HFFc6 (cell line): Measurements from ENCODE around the gene RPS27A. TPM values are rescaled to one million over a fixed set of nuclear protein-coding genes. Genes with fewer than 3 reads are reported as not detected.
"Not testable (repeated sequence)": the region's sequence is repeated elsewhere in the genome, so short reads cannot be mapped to it uniquely, and the experiment has no call there.

Source experiments
- DNase-seq: peaks from one replicate; pipeline ENCODE4 v3.0.0-alpha.2; 2018
- H3K27ac Mint-ChIP-seq: 2 replicates; pipeline ENCODE4 v1.8.0; 2020; ENCODE audit warnings: mild to moderate bottlenecking, mixed read lengths
- H3K27me3 Mint-ChIP-seq: 2 replicates; pipeline ENCODE4 v1.8.0; 2021; ENCODE audit warnings: mild to moderate bottlenecking, moderate library complexity, mixed read lengths; ENCODE audit not compliant: insufficient read depth
- H3K36me3 Mint-ChIP-seq: 2 replicates; pipeline ENCODE4 v1.8.0; 2021; ENCODE audit warnings: low read depth, mixed read lengths
- H3K4me1 Mint-ChIP-seq: 2 replicates; pipeline ENCODE4 v1.8.0; 2020; ENCODE audit warnings: low read depth, mixed read lengths
- H3K4me3 Mint-ChIP-seq: 2 replicates; pipeline ENCODE4 v1.8.0; 2020; ENCODE audit warnings: mild to moderate bottlenecking, moderate library complexity, mixed read lengths
- H3K9me3 Mint-ChIP-seq: 2 replicates; pipeline ENCODE4 v1.8.0; 2020; ENCODE audit warnings: mild to moderate bottlenecking, mixed read lengths
- total RNA-seq, 6 experiments: library from RNA; stranded (reverse); fragmentation: NEBNext Ultra II Directional; extraction: Animal tissue kit (Norgen Biotek cat#: 25700); gene quantifications; 2 replicates in 1 of 6; 3 replicates in 5 of 6; pipeline ENCODE4 v1.2.3, GENCODE V29; 2021
- TF ChIP-seq, protein P1 (sequence below): fragments of 200-600 bp; sonication (generic); IDR thresholded peaks from 2 replicates; pipeline ENCODE4 v1.5.0; 2021; ENCODE audit warnings: antibody characterized with exemption, mild to moderate bottlenecking

Gene RPS27A
- total RNA-seq, 6 experiments from 2014 or later: 776 to 909 (median 882) TPM

DNA sequence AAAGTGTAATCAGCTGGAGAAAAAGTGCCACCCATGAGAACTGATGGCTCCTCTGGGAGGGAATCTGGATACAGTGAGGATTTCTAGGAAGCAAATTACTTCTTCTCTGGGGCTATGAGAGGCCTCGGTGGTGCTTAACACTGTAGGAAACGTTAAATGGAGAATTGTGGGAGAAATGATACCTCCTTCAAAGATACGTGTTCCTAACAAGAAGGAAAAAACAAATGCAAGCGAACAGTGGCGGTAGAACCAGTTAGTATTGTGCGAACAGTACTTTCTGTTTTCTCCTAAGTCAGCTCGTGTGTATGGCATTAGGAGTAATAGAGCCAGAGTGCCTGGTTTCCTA lies 37.1 kb downstream of the RPS27A start:
- no peak for DNase-seq
- peaks cover 1% of the 10 kb centered on the region; the same call in 1 of the 2 replicates for H3K27me3 Mint-ChIP-seq
- peak overlapping the region; percentile 86 for H3K27ac Mint-ChIP-seq
- H3K4me1 Mint-ChIP-seq: peaks cover 14% of the 10 kb centered on the region
- H3K36me3 Mint-ChIP-seq: no peaks in the 10 kb centered on the region; the same call in 1 of the 2 replicates
- peak overlapping the region; percentile 96 for H3K4me3 Mint-ChIP-seq
- TF ChIP-seq, protein P1, sequence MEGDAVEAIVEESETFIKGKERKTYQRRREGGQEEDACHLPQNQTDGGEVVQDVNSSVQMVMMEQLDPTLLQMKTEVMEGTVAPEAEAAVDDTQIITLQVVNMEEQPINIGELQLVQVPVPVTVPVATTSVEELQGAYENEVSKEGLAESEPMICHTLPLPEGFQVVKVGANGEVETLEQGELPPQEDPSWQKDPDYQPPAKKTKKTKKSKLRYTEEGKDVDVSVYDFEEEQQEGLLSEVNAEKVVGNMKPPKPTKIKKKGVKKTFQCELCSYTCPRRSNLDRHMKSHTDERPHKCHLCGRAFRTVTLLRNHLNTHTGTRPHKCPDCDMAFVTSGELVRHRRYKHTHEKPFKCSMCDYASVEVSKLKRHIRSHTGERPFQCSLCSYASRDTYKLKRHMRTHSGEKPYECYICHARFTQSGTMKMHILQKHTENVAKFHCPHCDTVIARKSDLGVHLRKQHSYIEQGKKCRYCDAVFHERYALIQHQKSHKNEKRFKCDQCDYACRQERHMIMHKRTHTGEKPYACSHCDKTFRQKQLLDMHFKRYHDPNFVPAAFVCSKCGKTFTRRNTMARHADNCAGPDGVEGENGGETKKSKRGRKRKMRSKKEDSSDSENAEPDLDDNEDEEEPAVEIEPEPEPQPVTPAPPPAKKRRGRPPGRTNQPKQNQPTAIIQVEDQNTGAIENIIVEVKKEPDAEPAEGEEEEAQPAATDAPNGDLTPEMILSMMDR: no peak
- H3K9me3 Mint-ChIP-seq: no peaks in the 10 kb centered on the region

DNA sequence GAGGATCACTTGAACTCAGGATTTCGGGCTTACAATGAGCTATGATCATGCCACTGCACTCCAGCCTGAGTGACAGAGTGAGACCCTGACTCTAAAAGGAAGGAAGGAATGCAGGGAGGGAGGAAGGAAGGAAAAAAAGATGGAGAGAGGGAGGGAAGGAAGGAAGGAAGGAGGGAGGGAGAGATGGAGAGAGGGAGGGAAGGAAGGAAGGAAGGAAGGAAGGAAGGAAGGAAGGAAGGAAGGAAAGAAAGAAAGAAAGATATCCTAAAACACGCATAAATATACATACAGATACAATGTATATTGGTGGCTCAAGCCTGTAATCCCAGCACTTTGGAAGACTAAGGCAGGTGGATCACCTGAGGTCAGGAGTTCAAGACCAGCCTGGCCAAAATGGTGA lies 41.9 kb downstream of the RPS27A start:
- not testable (repeated sequence) for H3K27ac Mint-ChIP-seq, DNase-seq, H3K4me3 Mint-ChIP-seq, H3K9me3 Mint-ChIP-seq, H3K36me3 Mint-ChIP-seq, H3K27me3 Mint-ChIP-seq
- peaks cover 18% of the 10 kb centered on the region for H3K4me1 Mint-ChIP-seq

DNA sequence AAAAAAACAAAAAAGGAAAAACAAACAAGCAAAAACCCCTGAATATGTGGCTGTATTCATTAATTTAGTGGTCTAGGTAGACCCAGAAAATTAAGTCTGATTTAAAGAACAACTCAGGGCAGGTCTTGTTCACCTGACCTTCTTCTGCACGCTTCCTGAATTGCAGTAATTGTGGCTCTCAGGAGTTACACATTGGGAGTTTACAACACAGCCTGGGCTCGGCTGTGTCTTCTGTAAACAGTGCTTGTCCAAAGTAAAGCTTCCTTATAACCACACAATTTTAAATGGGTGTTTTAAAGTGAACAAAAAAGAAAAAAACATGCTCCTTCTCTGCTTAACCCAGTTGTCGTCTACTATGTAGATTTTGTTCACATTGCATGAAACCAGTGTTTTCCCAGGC lies 44.8 kb downstream of the RPS27A start:
- Mint-ChIP-seq H3K4me1 (peaks cover 27% of the 10 kb centered on the region), H3K27ac (no peak overlapping the region), H3K9me3 (no peaks in the 10 kb centered on the region), H3K27me3 (peaks cover 2% of the 10 kb centered on the region), H3K4me3 (no peak overlapping the region), H3K36me3 (no peaks in the 10 kb centered on the region)
- TF ChIP-seq, protein P1: no peak
- no peak for DNase-seq

DNA sequence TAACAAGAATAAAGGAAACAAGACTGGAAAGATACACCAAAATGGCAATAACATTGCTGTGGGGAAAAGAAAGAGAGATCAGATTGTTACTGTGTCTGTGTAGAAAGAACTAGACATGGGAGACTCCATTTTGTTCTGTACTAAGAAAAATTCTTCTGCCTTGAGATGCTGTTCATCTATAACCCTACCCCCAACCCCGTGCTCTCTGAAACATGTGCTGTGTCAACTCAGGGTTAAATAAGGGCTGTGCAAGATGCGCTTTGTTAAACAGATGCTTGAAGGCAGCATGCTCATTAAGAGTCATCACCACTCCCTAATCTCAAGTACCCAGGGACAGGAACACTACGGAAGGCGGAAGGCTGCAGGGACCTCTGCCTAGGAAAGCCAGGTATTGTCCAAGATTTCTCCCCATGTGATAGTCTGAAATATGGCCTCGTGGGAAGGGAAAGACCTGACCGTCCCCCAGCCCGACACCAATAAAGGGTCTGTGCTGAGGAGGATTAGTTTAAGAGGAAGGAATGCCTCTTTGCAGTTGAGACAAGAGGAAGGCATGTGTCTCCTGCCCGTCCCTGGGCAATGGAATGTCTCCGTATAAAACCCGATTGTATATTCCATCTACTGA lies 46.8 kb downstream of the RPS27A start:
- DNase-seq, H3K27me3 Mint-ChIP-seq, H3K27ac Mint-ChIP-seq, H3K36me3 Mint-ChIP-seq, H3K9me3 Mint-ChIP-seq: not testable (repeated sequence)
- peak overlapping the region; percentile 47; the same call in 1 of the 2 replicates for H3K4me3 Mint-ChIP-seq
- peaks cover 31% of the 10 kb centered on the region for H3K4me1 Mint-ChIP-seq

DNA sequence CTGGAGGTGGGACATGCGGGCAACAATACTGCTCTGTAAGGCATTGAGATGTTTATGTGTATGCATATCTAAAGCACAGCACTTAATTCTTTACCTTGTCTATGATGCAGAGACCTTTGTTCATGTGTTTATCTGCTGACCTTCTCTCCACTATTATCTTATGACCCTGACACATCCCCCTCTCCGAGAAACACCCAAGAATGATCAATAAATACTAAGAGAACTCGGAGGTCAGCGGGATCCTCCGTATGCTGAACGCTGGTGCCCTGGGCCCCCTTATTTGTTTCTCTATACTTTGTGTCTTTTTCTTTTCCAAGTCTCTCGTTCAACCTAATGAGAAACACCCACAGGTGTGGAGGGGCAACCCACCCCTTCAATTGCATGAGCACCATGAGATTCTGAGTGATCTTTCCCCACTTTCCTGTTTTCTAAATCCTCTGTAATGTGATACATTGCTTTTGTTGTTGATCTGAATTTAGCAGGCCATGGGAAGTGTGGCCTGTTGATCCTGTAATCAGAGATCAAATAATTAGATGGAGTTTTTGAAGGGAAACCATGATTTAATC lies 47.5 kb downstream of the RPS27A start:
- peaks cover 31% of the 10 kb centered on the region for H3K4me1 Mint-ChIP-seq
- H3K27ac Mint-ChIP-seq, H3K9me3 Mint-ChIP-seq, DNase-seq, H3K27me3 Mint-ChIP-seq, H3K4me3 Mint-ChIP-seq, H3K36me3 Mint-ChIP-seq: not testable (repeated sequence)

DNA sequence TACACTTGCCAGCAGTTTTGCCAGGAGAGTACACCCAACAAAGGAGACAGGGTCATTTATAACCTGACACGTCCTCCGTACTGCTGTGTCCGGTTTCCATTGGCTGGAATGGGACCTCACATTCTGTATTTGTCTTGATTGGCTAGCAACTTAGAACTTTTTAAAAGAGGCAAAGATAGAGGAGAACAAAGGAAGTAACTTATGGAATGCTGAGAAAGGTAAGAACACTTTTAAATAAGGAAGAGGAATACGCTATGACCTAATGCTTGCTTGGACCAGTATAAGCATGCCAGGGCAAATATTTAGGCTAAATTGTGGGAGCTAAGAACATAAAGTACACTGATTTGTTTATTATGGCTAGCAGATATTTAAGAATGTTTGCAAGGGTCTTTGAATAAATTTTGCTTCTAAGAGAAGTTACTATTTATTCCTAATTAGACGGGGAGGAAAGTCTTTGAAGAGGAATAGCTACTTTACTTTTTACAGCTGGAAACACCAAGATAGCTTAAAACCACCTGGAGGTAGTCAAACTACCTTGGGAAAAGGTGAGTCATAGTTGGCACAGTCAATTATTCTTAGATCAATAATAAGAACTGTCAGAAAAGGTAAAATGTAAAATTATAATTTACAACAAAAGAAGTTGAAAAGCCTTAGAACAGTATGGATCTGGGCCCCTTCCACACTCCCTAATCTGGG lies 48.5 kb downstream of the RPS27A start:
- not testable (repeated sequence) for H3K9me3 Mint-ChIP-seq, H3K36me3 Mint-ChIP-seq
- H3K4me3 Mint-ChIP-seq: peak overlapping the region; percentile 58

DNA sequence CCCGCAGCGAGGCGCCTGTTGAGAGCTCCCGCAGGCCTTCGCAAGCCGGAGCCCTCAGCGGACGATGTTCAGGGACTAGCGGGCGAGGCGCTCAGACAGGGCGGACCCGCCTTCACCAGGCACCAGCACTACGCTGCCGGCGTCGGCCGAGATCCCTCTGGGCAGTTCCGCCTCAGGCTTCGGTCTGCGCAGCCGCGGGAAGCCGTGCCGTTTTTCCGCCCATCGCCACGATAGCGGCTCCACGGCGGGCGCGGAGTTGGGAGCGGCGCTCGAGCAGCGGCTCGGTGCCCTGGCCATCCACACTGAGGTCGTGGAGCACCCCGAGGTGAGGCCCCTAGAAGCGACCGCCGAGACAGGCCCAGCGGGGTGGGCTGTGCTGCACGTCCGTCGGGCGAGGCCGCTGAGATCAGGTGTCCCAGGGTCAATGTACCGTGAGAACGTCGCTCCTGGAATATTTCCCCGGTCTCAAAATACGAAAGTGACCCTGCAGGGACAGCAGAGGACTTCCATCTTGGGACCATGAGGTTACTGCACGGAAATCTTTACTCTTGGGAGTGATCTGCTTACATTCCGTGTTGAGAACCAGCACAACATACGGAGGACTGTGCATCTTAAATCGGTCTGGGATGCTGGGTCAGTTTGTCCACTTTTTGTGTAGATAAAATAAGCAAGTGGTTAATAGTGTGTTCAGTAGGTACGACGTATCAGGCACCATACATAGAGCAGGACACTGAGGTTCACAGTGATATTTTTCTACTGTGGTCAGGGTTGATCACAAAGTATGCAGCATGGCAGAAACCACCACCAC lies 49.8 kb downstream of the RPS27A start:
- TF ChIP-seq, protein P1: no peak
- peak overlapping the region; percentile 87 for H3K4me3 Mint-ChIP-seq
- peaks cover 2% of the 10 kb centered on the region for H3K27me3 Mint-ChIP-seq
- H3K9me3 Mint-ChIP-seq: no peaks in the 10 kb centered on the region
- peak; percentile 74 for DNase-seq
- peaks cover 31% of the 10 kb centered on the region for H3K4me1 Mint-ChIP-seq
- peak overlapping the region; percentile 89 for H3K27ac Mint-ChIP-seq
- peaks cover 12% of the 10 kb centered on the region for H3K36me3 Mint-ChIP-seq

More for the DNA sequence above, 48.5 kb downstream of the RPS27A start:
- H3K4me1 Mint-ChIP-seq: peaks cover 31% of the 10 kb centered on the region
- not testable (repeated sequence) for H3K27me3 Mint-ChIP-seq, H3K27ac Mint-ChIP-seq, DNase-seq
